Suprapubic skin (tissue), 3 donors: ENCODE results near the gene ZNF112.

Source experiments
- EP300 ChIP-seq: sonication (generic); formaldehyde crosslinking; IDR thresholded peaks from one replicate; pipeline ENCODE4 v1.6.1; 2017; ENCODE audit warnings: antibody characterized with exemption
- TF ChIP-seq, protein P1 (sequence below), 2 donors: fragments of 200-600 bp in 1 of 2; fragments of 450-650 bp in 1 of 2; sonication (generic) in 1 of 2; IDR thresholded peaks; one replicate each; pipeline ENCODE4 v1.5.1; 2016 to 2019; ENCODE audit warnings: antibody characterized with exemption in 2 of 2, mild to moderate bottlenecking in 1 of 2, moderate library complexity in 1 of 2

DNA sequence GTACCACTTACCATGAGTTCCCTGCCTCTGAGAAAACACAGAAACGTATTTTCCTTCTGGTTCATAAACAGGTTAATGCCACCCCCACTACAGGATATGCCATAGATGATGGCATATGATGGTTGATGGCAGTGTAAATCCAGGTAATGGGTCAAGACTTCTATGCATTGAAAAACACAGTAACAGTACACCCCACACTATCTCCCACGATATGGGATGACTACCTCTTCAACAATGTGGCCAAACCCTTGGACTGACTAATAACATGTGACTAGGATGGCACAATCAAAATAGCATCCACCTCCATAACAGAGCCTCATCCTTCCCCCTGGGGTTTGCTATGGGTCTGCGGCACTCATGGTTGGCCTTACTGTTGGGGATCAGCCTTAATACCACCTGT is 73.6 kb downstream of the ZNF112 start:
- TF ChIP-seq, protein P1, sequence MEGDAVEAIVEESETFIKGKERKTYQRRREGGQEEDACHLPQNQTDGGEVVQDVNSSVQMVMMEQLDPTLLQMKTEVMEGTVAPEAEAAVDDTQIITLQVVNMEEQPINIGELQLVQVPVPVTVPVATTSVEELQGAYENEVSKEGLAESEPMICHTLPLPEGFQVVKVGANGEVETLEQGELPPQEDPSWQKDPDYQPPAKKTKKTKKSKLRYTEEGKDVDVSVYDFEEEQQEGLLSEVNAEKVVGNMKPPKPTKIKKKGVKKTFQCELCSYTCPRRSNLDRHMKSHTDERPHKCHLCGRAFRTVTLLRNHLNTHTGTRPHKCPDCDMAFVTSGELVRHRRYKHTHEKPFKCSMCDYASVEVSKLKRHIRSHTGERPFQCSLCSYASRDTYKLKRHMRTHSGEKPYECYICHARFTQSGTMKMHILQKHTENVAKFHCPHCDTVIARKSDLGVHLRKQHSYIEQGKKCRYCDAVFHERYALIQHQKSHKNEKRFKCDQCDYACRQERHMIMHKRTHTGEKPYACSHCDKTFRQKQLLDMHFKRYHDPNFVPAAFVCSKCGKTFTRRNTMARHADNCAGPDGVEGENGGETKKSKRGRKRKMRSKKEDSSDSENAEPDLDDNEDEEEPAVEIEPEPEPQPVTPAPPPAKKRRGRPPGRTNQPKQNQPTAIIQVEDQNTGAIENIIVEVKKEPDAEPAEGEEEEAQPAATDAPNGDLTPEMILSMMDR (IDR thresholded peaks at IDR 0.05) = no peak
- TF ChIP-seq EP300 = no peak
